H9 (cell line): ENCODE data around the gene COLEC12. TPM values are rescaled to one million over a fixed set of nuclear protein-coding genes. Genes with fewer than 3 reads are reported as not detected.

Experiments
- DNase-seq: peaks from one replicate; pipeline ENCODE4 v3.0.0-alpha.2; 2017
- H2AFZ ChIP-seq: one replicate; pipeline ENCODE4 v1.6.1; 2013; ENCODE audit warnings: mild to moderate bottlenecking, low read length, control low read depth, moderate library complexity
- H2AK5ac ChIP-seq: 2 replicates; pipeline ENCODE4 v1.6.1; 2013; ENCODE audit warnings: low read length, control low read depth, mixed read lengths; ENCODE audit not compliant: insufficient read length
- H2BK120ac ChIP-seq: one replicate; pipeline ENCODE4 v1.6.1; 2013; ENCODE audit warnings: low read depth, mild to moderate bottlenecking, low read length, control low read depth, inconsistent platforms; ENCODE audit not compliant: poor library complexity, severe bottlenecking
- H2BK12ac ChIP-seq: 2 replicates; pipeline ENCODE4 v1.6.1; 2013; ENCODE audit warnings: low read length, control low read depth, mixed read lengths, low read depth; ENCODE audit not compliant: insufficient read length
- H2BK15ac ChIP-seq: 2 replicates; pipeline ENCODE4 v1.6.1; 2013; ENCODE audit warnings: low read depth, low read length, control low read depth
- H2BK20ac ChIP-seq: one replicate; pipeline ENCODE4 v1.6.1; 2013; ENCODE audit warnings: low read depth, mild to moderate bottlenecking, low read length, control low read depth, inconsistent platforms; ENCODE audit not compliant: poor library complexity, severe bottlenecking
- H2BK5ac ChIP-seq: 2 replicates; pipeline ENCODE4 v1.6.1; 2013; ENCODE audit warnings: low read length, control low read depth, mixed read lengths; ENCODE audit not compliant: insufficient read length
- H3K14ac ChIP-seq: 2 replicates; pipeline ENCODE4 v1.6.1; 2013; ENCODE audit warnings: low read length, control low read depth; ENCODE audit not compliant: insufficient read depth
- H3K18ac ChIP-seq: 2 replicates; pipeline ENCODE4 v1.6.1; 2013; ENCODE audit warnings: low read depth, mild to moderate bottlenecking, mixed read lengths, low read length, control low read depth; ENCODE audit not compliant: insufficient read length
- H3K23ac ChIP-seq: 2 replicates; pipeline ENCODE4 v1.6.1; 2013; ENCODE audit warnings: low read length, control low read depth, mixed read lengths, low read depth; ENCODE audit not compliant: insufficient read length
- H3K23me2 ChIP-seq: 2 replicates; pipeline ENCODE4 v1.6.1; 2013; ENCODE audit warnings: low read depth, mild to moderate bottlenecking, mixed read lengths, low read length, control low read depth; ENCODE audit not compliant: insufficient read length, poor library complexity, severe bottlenecking
- H3K27ac ChIP-seq: 2 replicates; pipeline ENCODE4 v1.5.1; 2013; ENCODE audit warnings: low read length, control low read depth, mixed read lengths, low read depth; ENCODE audit not compliant: insufficient read length
- H3K27me3 ChIP-seq: 2 replicates; pipeline ENCODE4 v1.6.1; 2013; ENCODE audit warnings: low read length, control low read depth, inconsistent platforms; ENCODE audit not compliant: insufficient read depth
- H3K4ac ChIP-seq: 2 replicates; pipeline ENCODE4 v1.6.1; 2013; ENCODE audit warnings: low read depth, mild to moderate bottlenecking, control low read depth, inconsistent platforms, low read length, moderate library complexity
- H3K4me1 ChIP-seq: 2 replicates; pipeline ENCODE4 v1.6.1; 2013; ENCODE audit warnings: low read length, control low read depth, inconsistent platforms; ENCODE audit not compliant: insufficient read depth
- H3K4me2 ChIP-seq: 2 replicates; pipeline ENCODE4 v1.6.1; 2013; ENCODE audit warnings: low read length, control low read depth, mixed read lengths; ENCODE audit not compliant: insufficient read length, insufficient read depth
- H3K56ac ChIP-seq: 2 replicates; pipeline ENCODE4 v1.6.1; 2013; ENCODE audit warnings: low read depth, mild to moderate bottlenecking, mixed read lengths, low read length, control low read depth; ENCODE audit not compliant: insufficient read length
- H3K79me1 ChIP-seq: 2 replicates; pipeline ENCODE4 v1.6.1; 2013; ENCODE audit warnings: low read depth, mild to moderate bottlenecking, moderate library complexity, low read length, control low read depth, inconsistent platforms; ENCODE audit not compliant: insufficient read depth, poor library complexity, severe bottlenecking
- H3K79me2 ChIP-seq: 2 replicates; pipeline ENCODE4 v1.6.1; 2013; ENCODE audit warnings: low read length, control low read depth, inconsistent platforms; ENCODE audit not compliant: insufficient read depth
- H3K9ac ChIP-seq: 2 replicates; pipeline ENCODE4 v1.6.1; 2013; ENCODE audit warnings: low read length, control low read depth, mixed read lengths; ENCODE audit not compliant: insufficient read length; ENCODE audit errors: extremely low read depth
- H3K9me3 ChIP-seq: one replicate; pipeline ENCODE4 v1.6.1; 2013; ENCODE audit warnings: low read depth, low read length, inconsistent platforms; ENCODE audit not compliant: control insufficient read depth
- H3T11ph ChIP-seq: one replicate; pipeline ENCODE4 v1.6.1; 2013; ENCODE audit warnings: mild to moderate bottlenecking, low read length, control low read depth, inconsistent platforms
- H4K20me1 ChIP-seq: one replicate; pipeline ENCODE4 v1.6.1; 2013; ENCODE audit not compliant: control insufficient read depth, insufficient read length, insufficient read depth
- H4K5ac ChIP-seq: 2 replicates; pipeline ENCODE4 v1.6.1; 2013; ENCODE audit warnings: low read depth, mild to moderate bottlenecking, mixed read lengths, low read length, control low read depth; ENCODE audit not compliant: insufficient read length
- H4K8ac ChIP-seq: replicated peaks from 2 replicates; pipeline ENCODE4 v1.6.1; 2013; ENCODE audit warnings: low read length, control low read depth, mixed read lengths, low read depth; ENCODE audit not compliant: insufficient read length
- H4K91ac ChIP-seq: 2 replicates; pipeline ENCODE4 v1.6.1; 2013; ENCODE audit warnings: low read depth, mild to moderate bottlenecking, moderate library complexity, mixed read lengths, low read length, control low read depth; ENCODE audit not compliant: insufficient read length
- H3K27ac Mint-ChIP-seq, 3 experiments: 2 replicates in 2 of 3; 3 replicates in 1 of 3; pipeline ENCODE4 v1.8.0; 2020 to 2021; ENCODE audit warnings: mixed read lengths in 3 of 3, mild to moderate bottlenecking in 1 of 3, moderate library complexity in 1 of 3
- H3K27me3 Mint-ChIP-seq: 2 replicates; pipeline ENCODE4 v1.8.0; 2021; ENCODE audit warnings: low read depth, mild to moderate bottlenecking, moderate library complexity, mixed read lengths
- H3K36me3 Mint-ChIP-seq, 3 experiments: 2 replicates in 2 of 3; 3 replicates in 1 of 3; pipeline ENCODE4 v1.8.0; 2020 to 2021; ENCODE audit warnings: low read depth in 3 of 3, mixed read lengths in 3 of 3; ENCODE audit not compliant: insufficient read depth in 1 of 3
- H3K4me1 Mint-ChIP-seq, 2 experiments: 2 replicates each; pipeline ENCODE4 v1.8.0; 2020; ENCODE audit warnings: mixed read lengths in 2 of 2
- H3K4me3 Mint-ChIP-seq, 2 experiments: 2 replicates in 1 of 2; 3 replicates in 1 of 2; pipeline ENCODE4 v1.8.0; 2020 to 2021; ENCODE audit warnings: mild to moderate bottlenecking in 2 of 2, mixed read lengths in 2 of 2, moderate library complexity in 1 of 2
- H3K9me3 Mint-ChIP-seq, 2 experiments: 2 replicates in 1 of 2; 3 replicates in 1 of 2; pipeline ENCODE4 v1.8.0; 2020; ENCODE audit warnings: mild to moderate bottlenecking in 2 of 2, mixed read lengths in 2 of 2, moderate library complexity in 1 of 2
- CTCF ChIP-seq: fragments of 200-600 bp; sonication (generic); conservative IDR thresholded peaks from 3 replicates; pipeline ENCODE4 v1.8.0; 2021; ENCODE audit warnings: antibody characterized with exemption, mild to moderate bottlenecking
- total RNA-seq: library from RNA; stranded (reverse); gene quantifications from 2 replicates; pipeline ENCODE4 v1.2.1, GENCODE V29; 2021

Gene COLEC12
- total RNA-seq, 1 experiment from 2014 or later: 0.70 TPM

GRCh38 chr18:532632-533031 is 32.1 kb upstream of the COLEC12 start:
- H3K79me1 ChIP-seq: no peaks in the 10 kb centered on the region
- no peak overlapping the region for H4K5ac ChIP-seq
- H2AFZ ChIP-seq: no peak overlapping the region
- no peaks in the 10 kb centered on the region for H3K4me1 ChIP-seq
- no peak overlapping the region for H2BK20ac ChIP-seq
- H2BK15ac ChIP-seq: no peak overlapping the region
- H3K9ac ChIP-seq: no peak overlapping the region
- Mint-ChIP-seq H3K36me3 (peaks cover 0 to 2% (median 0%) of the 10 kb centered on the region in 3 experiments; a peak in 2 of 7 replicates), H3K9me3 (peaks cover 5 to 10% of the 10 kb centered on the region in 2 experiments; a peak in 4 of 5 replicates), H3K27me3 (peaks cover 3% of the 10 kb centered on the region; the same call in 1 of the 2 replicates), H3K4me3 (no peak overlapping the region), H3K27ac (no peak overlapping the region), H3K4me1 (peaks cover 0 to 5% of the 10 kb centered on the region in 2 experiments; a peak in 1 of 4 replicates)
- no peak overlapping the region for H3K14ac ChIP-seq
- H3K27me3 ChIP-seq: no peaks in the 10 kb centered on the region
- no peak overlapping the region for H2BK120ac ChIP-seq
- H3K27ac ChIP-seq: no peak overlapping the region
- no peak overlapping the region for H4K8ac ChIP-seq
- DNase-seq: no peak
- H2AK5ac ChIP-seq: no peak overlapping the region
- no peak overlapping the region for H3K23ac ChIP-seq
- H3K18ac ChIP-seq: no peak overlapping the region
- H3K4me2 ChIP-seq: no peak overlapping the region
- no peaks in the 10 kb centered on the region for H4K20me1 ChIP-seq
- H2BK5ac ChIP-seq: no peak overlapping the region
- H3K4ac ChIP-seq: no peak overlapping the region
- no peaks in the 10 kb centered on the region for H3K23me2 ChIP-seq
- no peaks in the 10 kb centered on the region for H3K9me3 ChIP-seq
- no peak for TF ChIP-seq CTCF
- no peak overlapping the region for H4K91ac ChIP-seq
- H3K79me2 ChIP-seq: no peaks in the 10 kb centered on the region
- no peak overlapping the region for H2BK12ac ChIP-seq
- H3K56ac ChIP-seq: no peak overlapping the region
- H3T11ph ChIP-seq: no peak overlapping the region
